K562 (cell line): Measurements from ENCODE around the gene MAD2L1BP. TPM values are rescaled to one million over a fixed set of nuclear protein-coding genes. Genes with fewer than 3 reads are reported as not detected.

Source experiments
- ADNP ChIP-seq: fragments of 200-800 bp; sonication (Bioruptor generic); IDR thresholded peaks from 2 replicates; pipeline ENCODE4 v1.6.1; 2016; ENCODE audit warnings: missing genetic modification characterization, missing compliant biosample characterization
- CBFB ChIP-seq: sonication (generic); formaldehyde crosslinking; IDR thresholded peaks from 2 replicates; pipeline ENCODE4 v1.4.0; 2020; ENCODE audit warnings: mild to moderate bottlenecking, missing genetic modification reagents
- HDAC6 ChIP-seq: IDR thresholded peaks from 2 replicates; pipeline ENCODE4 v1.6.1; 2012; ENCODE audit warnings: low read depth, mild to moderate bottlenecking, control low read depth, inconsistent platforms, low read length, moderate library complexity
- HNRNPL ChIP-seq: fragments of 200-400 bp; formaldehyde crosslinking; IDR thresholded peaks from 2 replicates; pipeline ENCODE4 v1.6.1; 2017; ENCODE audit warnings: low read depth, mild to moderate bottlenecking, low read length
- ILK ChIP-seq: fragments of 450-650 bp; IDR thresholded peaks from 2 replicates; pipeline ENCODE4 v1.6.1; 2016; ENCODE audit warnings: missing genetic modification characterization, low read depth, mild to moderate bottlenecking, missing compliant biosample characterization, moderate library complexity, borderline replicate concordance
- JUND ChIP-seq, 2 experiments: IDR thresholded peaks; 2 replicates in 1 of 2; 3 replicates in 1 of 2; pipeline ENCODE4 v1.6.1; 2011; ENCODE audit warnings: borderline replicate concordance in 2 of 2, low read depth in 2 of 2, low read length in 2 of 2, improper control_type of control experiment in 1 of 2, missing biosample characterization in 1 of 2, missing genetic modification characterization in 1 of 2, missing genetic modification reagents in 1 of 2
- MITF ChIP-seq: IDR thresholded peaks from 2 replicates; pipeline ENCODE4 v1.6.1; 2014; ENCODE audit warnings: antibody characterized with exemption
- MYNN ChIP-seq, 2 experiments: sonication (generic); formaldehyde crosslinking in 1 of 2; IDR thresholded peaks; 2 replicates each; pipeline versions ENCODE4 v1.5.0 to v1.6.1; 2016 to 2020; ENCODE audit warnings: antibody characterized with exemption in 1 of 2, missing genetic modification reagents in 1 of 2
- NR2C2 ChIP-seq, 2 experiments: fragments of 200-800 bp in 1 of 2; sonication (Bioruptor generic) in 1 of 2; sonication (generic) in 1 of 2; formaldehyde crosslinking in 1 of 2; IDR thresholded peaks; 2 replicates each; pipeline versions ENCODE4 v1.6.1 to v1.8.0; 2016 to 2022; ENCODE audit warnings: mild to moderate bottlenecking in 1 of 2, missing compliant biosample characterization in 1 of 2, missing genetic modification characterization in 1 of 2, missing genetic modification reagents in 1 of 2
- RFX7 ChIP-seq: fragments of 250-450 bp; sonication (Bioruptor Pico); IDR thresholded peaks from 2 replicates; pipeline ENCODE4 v1.5.1; 2021; ENCODE audit warnings: mild to moderate bottlenecking
- ZBTB43 ChIP-seq: sonication (generic); formaldehyde crosslinking; IDR thresholded peaks from 2 replicates; pipeline ENCODE4 v1.8.0; 2023; ENCODE audit warnings: mild to moderate bottlenecking, missing genetic modification reagents
- ZBTB9 ChIP-seq: fragments of 450-650 bp; formaldehyde crosslinking; IDR thresholded peaks from 2 replicates; pipeline ENCODE4 v1.4.0; 2020; ENCODE audit warnings: mild to moderate bottlenecking, moderate library complexity
- ZC3H11A ChIP-seq: IDR thresholded peaks from 2 replicates; pipeline ENCODE4 v1.6.1; 2012; ENCODE audit warnings: low read depth, low read length, improper control_type of control experiment
- ZFPM2 ChIP-seq: fragments of 250-450 bp; sonication (Bioruptor Pico); IDR thresholded peaks from 2 replicates; pipeline ENCODE4 v1.5.1; 2022; ENCODE audit warnings: mild to moderate bottlenecking
- ZNF121 ChIP-seq: sonication (generic); formaldehyde crosslinking; conservative IDR thresholded peaks from 2 replicates; pipeline ENCODE4 v1.8.0; 2022; ENCODE audit warnings: missing genetic modification reagents
- ZNF3 ChIP-seq: fragments of 250-450 bp; sonication (Bioruptor Pico); IDR thresholded peaks from 2 replicates; pipeline ENCODE4 v1.5.0; 2021; ENCODE audit warnings: mild to moderate bottlenecking, moderate library complexity
- ZNF780A ChIP-seq: fragments of 250-450 bp; sonication (Bioruptor Pico); IDR thresholded peaks from 2 replicates; pipeline ENCODE4 v1.5.0; 2021; ENCODE audit warnings: mild to moderate bottlenecking
- ZNF79 ChIP-seq: fragments of 250-450 bp; sonication (Bioruptor Pico); IDR thresholded peaks from 2 replicates; pipeline ENCODE4 v1.4.0; 2020; ENCODE audit warnings: low read depth, mild to moderate bottlenecking, moderate library complexity
- polyA plus RNA-seq, 8 experiments: library from polyadenylated mRNA; depleted of rRNA in 4 of 8; stranded (reverse) in 5 of 8; unstranded in 3 of 8; fragments of >200 nt; fragmentation: Nextera tagmentation in 2 of 8; fragmentation: Illumina TruSeq in 1 of 8; extraction: Ambion mirVana in 2 of 8; extraction: Trizol in 1 of 8; gene quantifications; 2 replicates each; pipeline versions ENCODE4 v1.2.1 to v1.2.3, GENCODE V29; 2011 to 2014; ENCODE audit warnings: inconsistent platforms in 1 of 8, missing spikeins in 1 of 8
- total RNA-seq, 7 experiments: library from RNA; depleted of rRNA in 6 of 7; stranded (reverse); fragments of >200 nt in 6 of 7; fragmentation: Illumina TruSeq in 2 of 7; extraction: Trizol in 2 of 7; gene quantifications; 2 replicates each; pipeline versions ENCODE4 v1.2.1 to v1.2.3, GENCODE V29; 2011 to 2021; ENCODE audit warnings: low replicate concordance in 1 of 7
- TF ChIP-seq, protein P1 (sequence below), 2 experiments: fragments of 450-650 bp; conservative IDR thresholded peaks; 2 replicates each; pipeline ENCODE4 v1.6.1; 2017; ENCODE audit warnings: mild to moderate bottlenecking in 2 of 2, moderate library complexity in 2 of 2

Gene MAD2L1BP
- total and polyA plus RNA-seq, 9 of the 15 experiments (the other 6 are each of a cell fraction or from before 2014, with no cell fraction given), result 69.7 to 321 (median 111) TPM

DNA sequence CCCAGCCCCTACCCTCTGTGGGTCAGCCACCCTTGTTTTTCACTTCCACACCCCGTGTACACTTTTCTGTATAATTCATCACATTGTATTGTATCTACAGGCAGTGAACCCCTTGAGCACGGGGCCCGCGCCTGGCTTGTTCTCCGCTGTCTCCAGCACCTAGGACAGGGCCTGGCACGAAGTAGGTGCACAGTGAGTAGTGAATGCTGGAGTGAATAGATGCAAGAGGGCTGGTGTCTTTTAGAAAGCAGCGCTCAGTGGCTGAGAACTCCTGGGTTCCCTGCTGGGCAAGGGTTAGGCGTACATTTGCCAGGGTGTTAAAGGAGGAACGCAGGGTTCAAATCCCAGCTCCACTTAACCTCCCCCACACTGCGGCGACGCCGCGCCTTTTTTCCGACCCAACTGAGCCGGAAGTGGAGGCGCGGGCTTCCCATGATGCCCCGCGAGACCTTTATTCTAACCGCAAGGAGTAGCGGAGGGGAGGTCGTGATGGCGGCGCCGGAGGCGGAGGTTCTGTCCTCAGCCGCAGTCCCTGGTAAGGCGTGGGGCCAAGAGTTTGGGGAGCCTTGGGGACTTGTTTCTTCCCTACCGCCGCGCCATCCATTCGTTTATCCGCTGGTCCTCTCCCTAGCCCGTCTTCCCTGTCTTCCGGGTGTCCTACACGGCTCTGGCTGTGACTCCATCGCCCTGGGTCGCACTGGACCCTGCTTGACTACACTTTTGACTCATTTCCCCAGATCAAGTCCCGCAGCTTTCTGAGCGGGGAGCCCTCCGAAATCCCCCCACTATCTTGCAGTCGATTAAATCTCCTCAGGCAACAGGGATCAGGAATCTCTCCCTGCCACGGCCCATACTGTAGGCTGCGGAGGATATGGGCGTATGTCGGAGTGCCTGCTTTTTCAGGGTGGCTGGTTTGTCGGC, at the start of gene MAD2L1BP (continued):
- TF ChIP-seq ZBTB43 (CRISPR knock-in tag), result no peak; the same call in 1 of the 2 replicates
- TF ChIP-seq ZC3H11A, result peak; percentile 65; the same call in 1 of the 2 replicates
- TF ChIP-seq ZNF780A (CRISPR knock-in tag), result no peak
- no peak for TF ChIP-seq ZFPM2 (CRISPR knock-in tag)
- TF ChIP-seq HDAC6, result no peak
- no peak for TF ChIP-seq ZNF79 (CRISPR knock-in tag)
- peak; percentile 64 for TF ChIP-seq JUND (IDR thresholded peaks at IDR 0.05; ENCODE audit: borderline replicate concordance, low read depth, low read length)
- TF ChIP-seq JUND (tag; IDR thresholded peaks at IDR 0.05; ENCODE audit: borderline replicate concordance, low read depth, low read length), result peak; percentile 50; the same call in 2 of the 3 replicates
- no peak for TF ChIP-seq ILK (tag)
- TF ChIP-seq NR2C2 (CRISPR knock-in tag; IDR thresholded peaks at IDR 0.05), result peak; percentile 52; the same call in 1 of the 2 replicates
- no peak for TF ChIP-seq NR2C2 (tag; IDR thresholded peaks at IDR 0.05)
- no peak; the same call in 1 of the 2 replicates for TF ChIP-seq MYNN (IDR thresholded peaks at IDR 0.05)
- TF ChIP-seq MYNN (CRISPR knock-in tag; IDR thresholded peaks at IDR 0.05), result no peak
- TF ChIP-seq CBFB (CRISPR knock-in tag), result peak; percentile 98
- TF ChIP-seq ZNF3 (CRISPR knock-in tag), result 0 out of 2 replicates have a peak, but pooled peaks have one; percentile 32
- TF ChIP-seq RFX7 (CRISPR knock-in tag), result no peak
- TF ChIP-seq ADNP, result no peak
- TF ChIP-seq ZNF121 (CRISPR knock-in tag), result peak; percentile 11; the same call in 1 of the 2 replicates
- no peak for TF ChIP-seq HNRNPL
- TF ChIP-seq, protein P1, sequence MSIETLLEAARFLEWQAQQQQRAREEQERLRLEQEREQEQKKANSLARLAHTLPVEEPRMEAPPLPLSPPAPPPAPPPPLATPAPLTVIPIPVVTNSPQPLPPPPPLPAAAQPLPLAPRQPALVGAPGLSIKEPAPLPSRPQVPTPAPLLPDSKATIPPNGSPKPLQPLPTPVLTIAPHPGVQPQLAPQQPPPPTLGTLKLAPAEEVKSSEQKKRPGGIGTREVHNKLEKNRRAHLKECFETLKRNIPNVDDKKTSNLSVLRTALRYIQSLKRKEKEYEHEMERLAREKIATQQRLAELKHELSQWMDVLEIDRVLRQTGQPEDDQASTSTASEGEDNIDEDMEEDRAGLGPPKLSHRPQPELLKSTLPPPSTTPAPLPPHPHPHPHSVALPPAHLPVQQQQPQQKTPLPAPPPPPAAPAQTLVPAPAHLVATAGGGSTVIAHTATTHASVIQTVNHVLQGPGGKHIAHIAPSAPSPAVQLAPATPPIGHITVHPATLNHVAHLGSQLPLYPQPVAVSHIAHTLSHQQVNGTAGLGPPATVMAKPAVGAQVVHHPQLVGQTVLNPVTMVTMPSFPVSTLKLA (conservative IDR thresholded peaks at IDR 0.05), result no peak
- TF ChIP-seq MITF, result no peak
- peak; percentile 84 for TF ChIP-seq ZBTB9 (CRISPR knock-in tag)
